Calu3 (cell line): ENCODE data around the gene HMX3. TPM values are rescaled to one million over a fixed set of nuclear protein-coding genes. Genes with fewer than 3 reads are reported as not detected.

Experiments used
- BruUV-seq: library from RNA; stranded (reverse); fragments of 400-500 nt; replicated peaks from 2 replicates; lab custom pipeline; 2021; lab: Mats Ljungman, UMichigan
- CTCF ChIA-PET: fragments of 300-600 bp; sonication (Branson Sonifier 250); formaldehyde crosslinking; loops from one replicate; lab custom pipeline; 2022; ENCODE audit warnings: antibody characterized with exemption; lab: Charles Lee
- DNase-seq: peaks from one replicate; pipeline ENCODE4 v3.0.0; 2022
- H3K27ac Mint-ChIP-seq: one replicate; pipeline ENCODE4 v1.8.0; 2022; ENCODE audit warnings: mixed read lengths; ENCODE audit not compliant: unreplicated experiment
- H3K27me3 Mint-ChIP-seq: one replicate; pipeline ENCODE4 v1.8.0; 2022; ENCODE audit warnings: mixed read lengths; ENCODE audit not compliant: unreplicated experiment
- H3K36me3 Mint-ChIP-seq: one replicate; pipeline ENCODE4 v1.8.0; 2022; ENCODE audit warnings: mild to moderate bottlenecking, moderate library complexity, mixed read lengths; ENCODE audit not compliant: insufficient read depth, unreplicated experiment
- H3K4me1 Mint-ChIP-seq: one replicate; pipeline ENCODE4 v1.8.0; 2022; ENCODE audit warnings: mild to moderate bottlenecking, low read depth, mixed read lengths; ENCODE audit not compliant: unreplicated experiment
- H3K4me3 Mint-ChIP-seq: one replicate; pipeline ENCODE4 v1.8.0; 2022; ENCODE audit warnings: mild to moderate bottlenecking, low read depth, moderate library complexity, mixed read lengths; ENCODE audit not compliant: unreplicated experiment
- H3K9me3 Mint-ChIP-seq: one replicate; pipeline ENCODE4 v1.8.0; 2022; ENCODE audit warnings: low read depth, mixed read lengths; ENCODE audit not compliant: unreplicated experiment
- CTCF ChIP-seq: fragments of 200-600 bp; IDR thresholded peaks from one replicate; pipeline ENCODE4 v1.8.0; 2022; ENCODE audit warnings: antibody characterized with exemption; ENCODE audit not compliant: unreplicated experiment
- intact Hi-C: fragments of 100-400 bp; cut with micrococcal nuclease; formaldehyde crosslinking; loops from one replicate; pipeline ENCODE4 v1.10.0; 2022; ENCODE audit not compliant: unreplicated experiment
- total RNA-seq: library from RNA; stranded (reverse); gene quantifications from 2 replicates; pipeline ENCODE4 v1.2.3, GENCODE V29; 2022

Gene HMX3
- total RNA-seq, 1 experiment from 2014 or later: not detected

- no peak overlapping the region for H3K27ac Mint-ChIP-seq
- H3K4me1 Mint-ChIP-seq: no peaks in the 10 kb centered on the region
- CTCF ChIA-PET: interaction anchor here (0.6 kb wide), 1 partner anchor 429 kb away, joined by 3 read pairs; no protein-coding TSS in a partner anchor
- no peaks in the 10 kb centered on the region for H3K9me3 Mint-ChIP-seq
- no TSS peak for BruUV-seq
- no peak for TF ChIP-seq CTCF
- no peaks in the 10 kb centered on the region for H3K36me3 Mint-ChIP-seq
- intact Hi-C loops: loop anchor here (5.0 to 10.0 kb wide), 2 partner anchors 87 to 145 kb away; no protein-coding TSS in a partner anchor
- DNase-seq: no peak
- no peak overlapping the region for H3K4me3 Mint-ChIP-seq
- peaks cover 79% of the 10 kb centered on the region for H3K27me3 Mint-ChIP-seq
These were observed 6.0 kb upstream of the HMX3 start for GRCh38 chr10:123129618-123130271.

GRCh38 chr10:123132576-123133477 is 2.9 kb upstream of the HMX3 start:
- peak overlapping the region; percentile 21 for H3K4me3 Mint-ChIP-seq
- BruUV-seq: no TSS peak
- no peaks in the 10 kb centered on the region for H3K9me3 Mint-ChIP-seq
- DNase-seq: peak; percentile 84
- CTCF ChIA-PET: no interaction called here
- intact Hi-C loops: loop anchor here (2.0 to 10.0 kb wide), 4 partner anchors 91 to 426 kb away; no protein-coding TSS in a partner anchor
- H3K36me3 Mint-ChIP-seq: no peaks in the 10 kb centered on the region
- no peaks in the 10 kb centered on the region for H3K4me1 Mint-ChIP-seq
- no peak overlapping the region for H3K27ac Mint-ChIP-seq
- peaks cover 49% of the 10 kb centered on the region for H3K27me3 Mint-ChIP-seq
- TF ChIP-seq CTCF: peak; percentile 75

- DNase-seq: no peak
- peak overlapping the region; percentile 21 for H3K4me3 Mint-ChIP-seq
- H3K27me3 Mint-ChIP-seq: peaks cover 40% of the 10 kb centered on the region
- H3K9me3 Mint-ChIP-seq: no peaks in the 10 kb centered on the region
- no TSS peak for BruUV-seq
- peaks cover 4% of the 10 kb centered on the region for H3K4me1 Mint-ChIP-seq
- CTCF ChIA-PET: interaction anchor here (0.6 kb wide), 1 partner anchor 114 kb away, joined by 5 read pairs; no protein-coding TSS in a partner anchor
- no peak for TF ChIP-seq CTCF
- no peaks in the 10 kb centered on the region for H3K36me3 Mint-ChIP-seq
- intact Hi-C loops: loop anchor here (2.0 to 10.0 kb wide), 4 partner anchors 91 to 425 kb away; no protein-coding TSS in a partner anchor
- H3K27ac Mint-ChIP-seq: no peak overlapping the region
These were observed 2.0 kb upstream of the HMX3 start for GRCh38 chr10:123133541-123134342.
